Ovary (tissue), 9 donors: Measurements from ENCODE around the gene SV2C. TPM values are rescaled to one million over a fixed set of nuclear protein-coding genes. Genes with fewer than 3 reads are reported as not detected.

ENCODE experiments used
- DNase-seq, 5 donors: peaks; one replicate each; pipeline ENCODE4 v3.0.0-alpha.2; 2019 to 2020
- H3K27ac ChIP-seq, 2 donors: fragments of 200-600 bp; one replicate each; pipeline versions ENCODE4 v1.5.1 to v1.8.0; 2019 to 2022
- H3K27me3 ChIP-seq: fragments of 200-600 bp; one replicate; pipeline ENCODE4 v1.8.0; 2022
- H3K36me3 ChIP-seq: fragments of 200-600 bp; sonication (generic); one replicate; pipeline ENCODE4 v1.5.1; 2019
- H3K4me1 ChIP-seq: one replicate; pipeline ENCODE4 v1.8.1; 2013; ENCODE audit warnings: mild to moderate bottlenecking, moderate library complexity; ENCODE audit not compliant: insufficient read depth
- H3K4me3 ChIP-seq: fragments of 200-600 bp; sonication (generic); one replicate; pipeline ENCODE4 v1.5.1; 2017
- H3K9me3 ChIP-seq, 2 donors: fragments of 200-600 bp in 1 of 2; sonication (generic) in 1 of 2; one replicate each; pipeline versions ENCODE4 v1.5.1 to v1.8.1; 2013 to 2019; ENCODE audit warnings: mild to moderate bottlenecking in 1 of 2, moderate library complexity in 1 of 2
- CTCF ChIP-seq, 3 donors: fragments of 450-650 bp in 2 of 3; fragments of 200-600 bp in 1 of 3; IDR thresholded peaks; one replicate each; pipeline versions ENCODE4 v1.5.1 to v1.8.0; 2016 to 2022; ENCODE audit warnings: antibody characterized with exemption in 3 of 3, mild to moderate bottlenecking in 1 of 3
- EP300 ChIP-seq: sonication (generic); formaldehyde crosslinking; IDR thresholded peaks from one replicate; pipeline ENCODE4 v1.6.1; 2017; ENCODE audit warnings: antibody characterized with exemption
- POLR2A ChIP-seq: fragments of 450-650 bp; IDR thresholded peaks from one replicate; pipeline ENCODE4 v1.6.1; 2017; ENCODE audit warnings: antibody characterized with exemption, mild to moderate bottlenecking, moderate library complexity
- WGBS, 3 donors: extraction: QIAGEN DNeasy Blood & Tissue Kit in 1 of 3; methylation state at CpG; one replicate each; pipeline versions ENCODE4 v1.1.5 to v1.1.7; 2013 to 2017; 5-methylcytosine and 5-hydroxymethylcytosine counted together
- intact Hi-C, 4 donors: fragments of 100-400 bp; cut with DNase I; formaldehyde crosslinking; loops; one replicate each; pipeline versions ENCODE4 v1.11.0 to v1.15.1; 2022 to 2023
- polyA plus RNA-seq, 2 donors: library from polyadenylated mRNA; stranded (reverse); fragments of 200-250 nt in 1 of 2; fragments of 350-450 nt in 1 of 2; fragmentation: Illumina TruSeq in 1 of 2; extraction: RNeasy Lipid Tissue Mini Kit (QIAGEN cat#74804) in 1 of 2; gene quantifications; one replicate each; pipeline ENCODE4 v1.2.3, GENCODE V29; 2013 to 2014
- total RNA-seq, 7 donors: library from RNA; depleted of rRNA in 2 of 7; stranded (reverse); fragments of >200 nt in 2 of 7; fragmentation: NEBNext Ultra II Directional in 3 of 7; extraction: Animal tissue kit (Norgen Biotek cat#: 25700) in 3 of 7; gene quantifications; one replicate each; pipeline versions ENCODE4 v1.1.0 to v1.2.4, GENCODE V29; 2016 to 2023
- donor health status: DM: no; HTN: no; CAD: no; lungs with moderate emphysema.
- donor health status: DM: no; HTN: no; CAD: no.
- donor health status: Bipolar disorder and iron deficiency.
- donor health status: DM: yes; HTN: yes; CAD: no.
- donor health status: DM: no; HTN: no; CAD: no.
- donor health status: DM: yes; HTN: yes; CAD: no.

SV2C gene
- total and polyA plus RNA-seq, 9 donors, result 0.10 to 1.3 (median 0.51) TPM

GRCh38 chr5:76204191-76204590 is 121.0 kb downstream of the SV2C start:
- Histone ChIP-seq H3K4me3 (no peak overlapping the region), H3K27ac (no peak overlapping the region), H3K4me1 (no peaks in the 10 kb centered on the region), H3K36me3 (no peaks in the 10 kb centered on the region), H3K27me3 (no peaks in the 10 kb centered on the region), H3K9me3 (no peaks in the 10 kb centered on the region)
- intact Hi-C loops, result no loop called here
- no peak for DNase-seq
- TF ChIP-seq EP300, result no peak
- TF ChIP-seq POLR2A, result no peak
- TF ChIP-seq CTCF (IDR thresholded peaks at IDR 0.05), result no peak
- 65 to 79% (median 79%) methylated on average over 1 of the region's 1 CpG for WGBS, 3 donors

- Histone ChIP-seq H3K27ac (no peak overlapping the region), H3K27me3 (no peaks in the 10 kb centered on the region), H3K4me3 (no peak overlapping the region), H3K36me3 (no peaks in the 10 kb centered on the region), H3K9me3 (no peaks in the 10 kb centered on the region), H3K4me1 (no peaks in the 10 kb centered on the region)
- no peak for DNase-seq
- TF ChIP-seq POLR2A (no peak), EP300 (no peak), CTCF (IDR thresholded peaks at IDR 0.05) (no peak)
- intact Hi-C loops, result no loop called here
- WGBS, 3 donors, result 63 to 72% (median 71%) methylated on average over 3 of the region's 3 CpGs
Observed at GRCh38 chr5:76204713-76205112, 121.5 kb downstream of the SV2C start.

- DNase-seq, result no peak
- H3K36me3 ChIP-seq, result no peaks in the 10 kb centered on the region
- H3K9me3 ChIP-seq, result no peaks in the 10 kb centered on the region
- intact Hi-C loops, result no loop called here
- H3K27ac ChIP-seq, result no peak overlapping the region
- TF ChIP-seq CTCF (IDR thresholded peaks at IDR 0.05) (no peak), EP300 (no peak), POLR2A (no peak)
- no peaks in the 10 kb centered on the region for H3K4me1 ChIP-seq
- no peaks in the 10 kb centered on the region for H3K27me3 ChIP-seq
- no peak overlapping the region for H3K4me3 ChIP-seq
- 56 to 69% (median 68%) methylated on average over 2 of the region's 2 CpGs for WGBS, 3 donors
Observed at GRCh38 chr5:76207120-76207519, 123.9 kb downstream of the SV2C start.

GRCh38 chr5:76209297-76209696 is 126.1 kb downstream of the SV2C start:
- 89 to 95% (median 90%) methylated on average over 2 of the region's 2 CpGs for WGBS, 3 donors
- intact Hi-C loops, result no loop called here

More at GRCh38 chr5:76209297-76209696, 126.1 kb downstream of the SV2C start:
- DNase-seq, result no peak
- Histone ChIP-seq H3K9me3 (no peaks in the 10 kb centered on the region), H3K4me3 (no peak overlapping the region), H3K36me3 (no peaks in the 10 kb centered on the region), H3K27me3 (no peaks in the 10 kb centered on the region), H3K27ac (no peak overlapping the region), H3K4me1 (no peaks in the 10 kb centered on the region)
- TF ChIP-seq CTCF (IDR thresholded peaks at IDR 0.05) (no peak), POLR2A (no peak), EP300 (no peak)
